ENCODE data around the gene PNRC1.
"Not testable (repeated sequence)": the region's sequence is repeated elsewhere in the genome, so short reads cannot be mapped to it uniquely, and the experiment has no call there.

Gene PNRC1

DNA sequence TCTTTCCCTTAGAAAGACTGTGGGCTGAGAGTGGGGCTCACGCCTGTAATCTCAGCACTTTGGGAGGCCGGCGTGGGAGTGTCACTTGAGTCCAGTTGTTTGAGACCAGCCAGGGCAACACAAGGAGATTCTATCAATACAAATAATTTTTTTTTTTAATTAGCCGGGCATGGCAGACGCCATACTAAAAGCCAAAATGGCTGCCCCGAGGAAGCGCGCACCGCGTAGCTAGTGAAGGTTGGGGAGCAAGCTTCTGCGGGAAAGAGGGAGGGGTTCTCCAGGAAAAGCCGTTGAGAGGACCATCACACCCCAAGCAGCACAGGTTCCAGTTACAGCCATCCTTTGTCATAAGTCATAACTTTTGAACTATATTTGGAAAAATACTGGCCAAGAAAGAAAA, 21.3 kb upstream of the PNRC1 start:
- DNase-seq (ENCODE audit: low read depth), result no peak

GRCh38 chr6:89063881-89064280, 16.7 kb upstream of the PNRC1 start:
- DNase-seq (ENCODE audit: low read depth), result no peak

GRCh38 chr6:89064931-89065330, 15.6 kb upstream of the PNRC1 start:
- not testable (repeated sequence) for DNase-seq (ENCODE audit: low read depth)

DNA sequence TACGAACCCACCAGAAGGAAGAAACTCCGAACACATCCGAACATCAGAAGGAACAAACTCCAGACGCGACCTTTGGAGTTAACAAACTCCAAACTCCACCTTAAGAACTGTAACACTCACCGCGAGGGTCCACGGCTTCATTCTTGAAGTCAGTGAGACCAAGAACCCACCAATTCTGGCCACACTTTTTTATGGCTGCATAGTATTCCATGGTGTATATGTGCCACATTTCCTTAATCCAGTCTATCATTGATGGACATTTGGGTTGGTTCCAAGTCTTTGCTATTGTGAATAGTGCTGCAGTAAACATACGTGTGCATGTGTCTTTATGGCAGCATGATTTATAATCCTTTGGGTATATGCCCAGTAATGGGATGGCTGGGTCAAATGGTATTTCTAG, 14.4 kb upstream of the PNRC1 start:
- DNase-seq (ENCODE audit: low read depth), result not testable (repeated sequence)

DNA sequence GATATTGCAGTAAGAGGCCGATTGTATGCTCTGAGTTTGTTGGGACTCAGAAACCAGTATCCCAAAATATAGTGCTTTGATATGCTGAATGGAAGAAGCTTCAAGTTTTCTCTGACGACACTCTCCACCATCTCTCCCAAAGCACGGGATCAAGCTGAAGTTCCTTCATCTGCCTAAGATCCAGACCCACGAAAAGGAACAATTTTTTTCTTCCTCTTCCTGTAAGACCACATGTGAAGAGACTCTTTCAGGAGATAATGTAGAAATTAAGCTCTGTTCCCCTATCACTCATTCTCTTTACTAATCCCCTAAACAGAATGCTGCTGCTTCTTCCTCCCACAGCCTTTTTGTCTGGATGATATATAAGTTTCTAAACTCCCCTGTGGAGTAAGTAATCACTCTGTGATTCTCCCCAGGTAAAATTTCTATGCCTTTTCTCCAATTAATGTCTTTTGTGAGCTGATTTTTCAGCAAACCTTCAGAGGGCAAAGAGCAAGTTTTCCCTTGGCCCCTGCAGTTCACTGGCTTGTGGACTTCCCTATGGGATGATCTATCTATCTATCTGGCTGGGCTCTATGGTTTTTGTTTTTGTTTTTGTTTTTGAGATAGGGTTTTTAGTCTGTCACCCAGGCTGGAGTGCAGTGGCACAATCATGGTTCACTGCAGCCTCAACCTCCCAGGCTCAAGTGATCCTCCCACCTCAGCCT, 13.5 kb upstream of the PNRC1 start:
- no peak for DNase-seq (ENCODE audit: low read depth)

DNA sequence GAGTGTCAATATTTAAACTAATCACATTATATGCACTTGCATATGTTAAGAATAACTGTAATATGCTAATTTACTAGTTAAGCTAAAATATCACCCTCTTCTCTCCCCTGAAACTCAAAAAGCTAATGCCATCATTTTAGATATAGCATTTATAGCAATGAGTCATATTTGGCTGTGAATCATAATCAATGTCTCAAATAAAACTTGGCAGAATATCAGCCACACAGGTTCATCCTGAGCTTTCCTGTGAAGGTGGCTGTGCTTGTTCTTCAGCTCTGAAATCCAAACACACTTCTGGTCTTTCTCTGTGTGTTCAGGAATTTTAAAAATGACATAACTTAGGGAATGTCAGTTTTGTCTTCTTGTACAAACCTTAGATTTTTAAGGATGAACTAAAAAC, 12.8 kb upstream of the PNRC1 start:
- no peak for DNase-seq (ENCODE audit: low read depth)

GRCh38 chr6:89068695-89069094, 11.9 kb upstream of the PNRC1 start:
- DNase-seq (ENCODE audit: low read depth), result no peak

- no peak for DNase-seq (ENCODE audit: low read depth)
Measured at GRCh38 chr6:89069536-89070163, 10.9 kb upstream of the PNRC1 start.

GRCh38 chr6:89071036-89071435, 9.5 kb upstream of the PNRC1 start:
- DNase-seq (ENCODE audit: low read depth), result no peak

- DNase-seq (ENCODE audit: low read depth), result no peak
Measured at GRCh38 chr6:89073014-89073620, 7.4 kb upstream of the PNRC1 start.

GRCh38 chr6:89073840-89074239, 6.7 kb upstream of the PNRC1 start:
- DNase-seq (ENCODE audit: low read depth), result no peak

DNA sequence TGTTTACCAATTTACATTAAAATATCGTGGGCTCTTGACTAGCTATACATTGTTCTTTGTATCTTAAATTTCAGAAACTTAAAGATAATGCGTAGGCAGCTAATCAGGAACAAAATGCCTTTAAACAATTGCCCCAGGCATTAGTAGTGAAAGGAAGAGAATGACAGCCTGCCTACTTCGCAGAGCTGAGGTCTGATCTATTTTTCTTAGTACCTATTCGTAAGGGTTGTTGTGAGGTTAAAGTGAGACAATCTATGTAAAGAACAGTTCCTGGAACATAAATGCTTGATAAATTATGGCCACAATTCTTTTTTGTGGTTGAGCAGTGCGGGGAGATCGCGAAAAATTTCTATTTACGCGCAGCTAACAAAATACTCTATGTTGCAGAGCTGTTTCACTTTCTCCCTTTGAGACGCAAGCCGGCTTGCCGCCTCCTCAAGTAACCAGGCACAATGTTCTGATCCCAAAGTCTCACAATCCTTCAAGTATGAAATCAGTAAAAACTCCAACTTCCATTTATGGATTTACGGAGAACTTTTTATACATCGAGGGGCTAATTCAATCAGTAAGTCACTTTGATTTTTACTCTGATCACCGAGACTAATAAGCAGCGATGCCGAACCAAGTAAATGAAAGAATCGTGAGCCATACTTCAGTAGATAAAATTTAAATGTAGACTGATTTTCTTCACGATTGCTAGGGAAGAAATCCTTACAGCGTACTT, 878 bp upstream of the PNRC1 start:
- peak; percentile 24 for DNase-seq (ENCODE audit: low read depth)

DNA sequence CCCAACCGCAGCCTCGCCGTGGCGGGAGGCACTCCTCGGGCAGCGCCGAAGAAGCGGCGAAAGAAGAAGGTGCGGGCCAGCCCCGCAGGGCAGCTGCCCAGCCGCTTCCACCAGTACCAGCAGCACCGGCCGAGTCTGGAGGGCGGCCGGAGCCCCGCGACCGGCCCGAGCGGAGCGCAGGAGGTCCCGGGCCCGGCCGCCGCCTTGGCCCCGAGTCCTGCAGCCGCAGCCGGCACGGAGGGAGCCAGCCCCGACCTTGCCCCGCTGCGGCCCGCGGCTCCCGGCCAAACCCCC, 525 bp downstream of the PNRC1 start:
- DNase-seq (ENCODE audit: low read depth), result no peak

GRCh38 chr6:89081423-89082322, 1.1 kb downstream of the PNRC1 start:
- peak; percentile 70 for DNase-seq (ENCODE audit: low read depth)

- DNase-seq (ENCODE audit: low read depth), result peak; percentile 5
Measured at GRCh38 chr6:89082486-89082891, 1.9 kb downstream of the PNRC1 start.

GRCh38 chr6:89084542-89084941, 4.0 kb downstream of the PNRC1 start:
- no peak for DNase-seq (ENCODE audit: low read depth)

DNA sequence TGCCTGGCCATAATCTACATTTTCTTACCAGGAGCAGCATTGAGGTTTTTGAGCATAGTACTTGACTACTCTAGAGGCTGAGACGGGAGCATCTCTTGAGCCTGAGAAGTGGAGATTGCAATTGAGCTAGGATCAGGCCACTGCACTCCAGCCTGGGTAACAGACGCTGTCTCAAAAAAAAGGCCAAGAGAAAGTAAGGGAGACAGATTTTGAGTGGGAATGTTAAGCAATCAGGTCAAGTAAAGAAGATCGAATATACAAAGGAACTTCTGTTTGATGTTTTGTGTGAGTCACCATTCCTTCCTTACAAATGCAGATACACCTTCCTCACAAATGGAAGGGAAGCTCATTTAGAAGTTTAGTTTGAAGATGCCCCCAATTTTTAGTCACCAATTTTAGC, 4.4 kb downstream of the PNRC1 start:
- DNase-seq (ENCODE audit: low read depth), result no peak

DNA sequence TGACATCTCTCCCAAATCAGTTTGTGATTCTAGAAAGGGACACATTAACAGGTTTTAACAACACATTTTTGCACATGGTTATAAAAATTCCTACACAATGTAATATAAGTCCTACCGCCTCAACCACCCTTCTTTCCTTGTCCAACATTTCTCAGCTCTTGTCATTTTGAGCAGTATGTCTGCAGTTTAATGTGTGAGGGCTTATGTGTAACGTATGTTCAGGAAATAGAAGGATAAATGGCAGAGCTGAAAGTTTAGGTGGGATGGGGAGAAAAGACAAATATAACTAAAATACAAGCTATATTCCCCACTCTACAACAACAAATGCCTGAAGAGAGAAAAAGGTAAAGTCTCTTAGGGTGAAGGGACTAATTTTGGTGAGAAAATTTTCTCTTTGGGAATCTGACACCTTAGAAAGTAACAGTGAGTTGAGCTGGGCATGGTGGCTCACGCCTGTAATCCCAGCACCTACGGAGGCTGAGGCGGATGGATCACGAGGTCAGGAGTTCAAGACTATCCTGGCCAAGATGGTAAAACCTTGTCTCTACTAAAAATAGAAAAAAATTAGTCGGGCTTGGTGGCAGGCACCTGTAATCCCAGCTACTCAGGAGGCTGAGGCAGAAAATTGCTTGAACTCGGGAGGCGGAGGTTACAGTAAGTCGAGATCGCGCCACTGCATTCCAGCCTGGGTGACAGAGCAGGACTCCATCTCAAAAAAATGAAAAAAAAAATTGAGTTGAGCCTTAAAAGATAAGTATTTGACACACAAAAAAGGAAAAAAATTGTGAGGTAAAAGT, 5.1 kb downstream of the PNRC1 start:
- no peak for DNase-seq (ENCODE audit: low read depth)

GRCh38 chr6:89087881-89088280, 7.3 kb downstream of the PNRC1 start:
- no peak for DNase-seq (ENCODE audit: low read depth)

- no peak for DNase-seq (ENCODE audit: low read depth)
Measured at GRCh38 chr6:89098461-89098860, 17.9 kb downstream of the PNRC1 start.

- DNase-seq (ENCODE audit: low read depth), result no peak
Measured at GRCh38 chr6:89100114-89100513, 19.6 kb downstream of the PNRC1 start.
